ENCODE results near the gene TTC17.

- TF ChIP-seq POLR2A (IDR thresholded peaks at IDR 0.05) (no peak), CTCF (IDR thresholded peaks at IDR 0.05) (no peak)
Measured at GRCh38 chr11:43443811-43444210, 85.1 kb downstream of the TTC17 start.
